GM12878 (cell line): Measurements from ENCODE around the gene GYG2. TPM values are rescaled to one million over a fixed set of nuclear protein-coding genes. Genes with fewer than 3 reads are reported as not detected.

Source experiments
- CBX5 ChIP-seq: sonication (generic); IDR thresholded peaks from 2 replicates; pipeline ENCODE4 v1.6.1; 2016; ENCODE audit warnings: low read depth, moderate library complexity, mild to moderate bottlenecking, inconsistent platforms
- MYC ChIP-seq: IDR thresholded peaks from 2 replicates; pipeline ENCODE4 v1.6.1; 2011; ENCODE audit warnings: mild to moderate bottlenecking, low read length, moderate library complexity, inconsistent platforms; ENCODE audit not compliant: insufficient read depth, insufficient replicate concordance, insufficient read length, severe bottlenecking
- NFYA ChIP-seq: IDR thresholded peaks from 2 replicates; pipeline ENCODE4 v1.6.1; 2011; ENCODE audit warnings: low read depth, mild to moderate bottlenecking, low read length, improper control_type of control experiment, borderline replicate concordance
- polyA plus RNA-seq, 11 experiments: library from polyadenylated mRNA; depleted of rRNA in 4 of 11; unstranded in 6 of 11; stranded (reverse) in 5 of 11; fragments of >200 nt; fragmentation: Nextera tagmentation in 4 of 11; fragmentation: Illumina TruSeq in 1 of 11; extraction: Ambion mirVana in 4 of 11; extraction: Trizol in 1 of 11; gene quantifications; 1 replicate in 1 of 11; 2 replicates in 10 of 11; pipeline versions ENCODE4 v1.2.1 to v1.2.3, GENCODE V29; 2011 to 2016; ENCODE audit warnings: inconsistent platforms in 2 of 11, missing spikeins in 2 of 11, low read depth in 1 of 11
- total RNA-seq, 4 experiments: library from RNA; depleted of rRNA in 3 of 4; stranded (reverse); fragments of >200 nt in 3 of 4; fragmentation: Illumina TruSeq in 1 of 4; extraction: Trizol in 1 of 4; gene quantifications; 2 replicates each; pipeline versions ENCODE4 v1.2.1 to v1.2.3, GENCODE V29; 2013 to 2021
- TF ChIP-seq, protein P1 (sequence below): fragments of 450-650 bp; formaldehyde crosslinking; IDR thresholded peaks from 2 replicates; pipeline ENCODE4 v1.4.0; 2020; ENCODE audit warnings: mild to moderate bottlenecking, moderate library complexity
- TF ChIP-seq, protein P2 (sequence below): fragments of 450-650 bp; IDR thresholded peaks from 2 replicates; pipeline ENCODE4 v1.6.1; 2017; ENCODE audit warnings: mild to moderate bottlenecking, moderate library complexity
- TF ChIP-seq, protein P3 (sequence below): fragments of 450-650 bp; IDR thresholded peaks from 2 replicates; pipeline ENCODE4 v1.6.1; 2016; ENCODE audit warnings: mild to moderate bottlenecking, moderate library complexity, borderline replicate concordance

GYG2 gene
- total and polyA plus RNA-seq, 10 of the 15 experiments (the other 5 are each of a cell fraction or from before 2014, with no cell fraction given): 0.05 TPM; not detected in 9

DNA sequence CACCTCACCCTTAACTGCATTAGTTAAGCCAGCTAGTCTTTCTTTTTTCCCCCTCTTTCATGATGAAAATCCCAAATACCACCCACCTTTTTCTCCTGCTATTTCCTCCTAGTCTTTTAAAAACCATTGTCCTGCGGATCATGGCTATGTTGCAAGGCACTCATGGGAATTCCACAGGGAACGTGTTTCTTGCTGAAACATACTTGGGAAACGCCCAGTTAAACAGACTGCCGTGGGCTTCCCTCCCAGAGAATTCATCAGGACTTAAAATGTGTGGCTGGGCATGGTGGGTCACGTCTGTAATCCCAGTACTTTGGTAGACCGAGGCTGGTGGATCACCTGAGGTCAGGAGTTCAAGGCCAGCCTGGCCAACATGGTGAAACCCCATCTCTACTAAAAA is 44.7 kb upstream of the GYG2 start (continued):
- TF ChIP-seq, protein P1, sequence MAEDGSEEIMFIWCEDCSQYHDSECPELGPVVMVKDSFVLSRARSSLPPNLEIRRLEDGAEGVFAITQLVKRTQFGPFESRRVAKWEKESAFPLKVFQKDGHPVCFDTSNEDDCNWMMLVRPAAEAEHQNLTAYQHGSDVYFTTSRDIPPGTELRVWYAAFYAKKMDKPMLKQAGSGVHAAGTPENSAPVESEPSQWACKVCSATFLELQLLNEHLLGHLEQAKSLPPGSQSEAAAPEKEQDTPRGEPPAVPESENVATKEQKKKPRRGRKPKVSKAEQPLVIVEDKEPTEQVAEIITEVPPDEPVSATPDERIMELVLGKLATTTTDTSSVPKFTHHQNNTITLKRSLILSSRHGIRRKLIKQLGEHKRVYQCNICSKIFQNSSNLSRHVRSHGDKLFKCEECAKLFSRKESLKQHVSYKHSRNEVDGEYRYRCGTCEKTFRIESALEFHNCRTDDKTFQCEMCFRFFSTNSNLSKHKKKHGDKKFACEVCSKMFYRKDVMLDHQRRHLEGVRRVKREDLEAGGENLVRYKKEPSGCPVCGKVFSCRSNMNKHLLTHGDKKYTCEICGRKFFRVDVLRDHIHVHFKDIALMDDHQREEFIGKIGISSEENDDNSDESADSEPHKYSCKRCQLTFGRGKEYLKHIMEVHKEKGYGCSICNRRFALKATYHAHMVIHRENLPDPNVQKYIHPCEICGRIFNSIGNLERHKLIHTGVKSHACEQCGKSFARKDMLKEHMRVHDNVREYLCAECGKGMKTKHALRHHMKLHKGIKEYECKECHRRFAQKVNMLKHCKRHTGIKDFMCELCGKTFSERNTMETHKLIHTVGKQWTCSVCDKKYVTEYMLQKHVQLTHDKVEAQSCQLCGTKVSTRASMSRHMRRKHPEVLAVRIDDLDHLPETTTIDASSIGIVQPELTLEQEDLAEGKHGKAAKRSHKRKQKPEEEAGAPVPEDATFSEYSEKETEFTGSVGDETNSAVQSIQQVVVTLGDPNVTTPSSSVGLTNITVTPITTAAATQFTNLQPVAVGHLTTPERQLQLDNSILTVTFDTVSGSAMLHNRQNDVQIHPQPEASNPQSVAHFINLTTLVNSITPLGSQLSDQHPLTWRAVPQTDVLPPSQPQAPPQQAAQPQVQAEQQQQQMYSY (CRISPR knock-in tag): no peak
- TF ChIP-seq CBX5: no peak
- TF ChIP-seq, protein P2, sequence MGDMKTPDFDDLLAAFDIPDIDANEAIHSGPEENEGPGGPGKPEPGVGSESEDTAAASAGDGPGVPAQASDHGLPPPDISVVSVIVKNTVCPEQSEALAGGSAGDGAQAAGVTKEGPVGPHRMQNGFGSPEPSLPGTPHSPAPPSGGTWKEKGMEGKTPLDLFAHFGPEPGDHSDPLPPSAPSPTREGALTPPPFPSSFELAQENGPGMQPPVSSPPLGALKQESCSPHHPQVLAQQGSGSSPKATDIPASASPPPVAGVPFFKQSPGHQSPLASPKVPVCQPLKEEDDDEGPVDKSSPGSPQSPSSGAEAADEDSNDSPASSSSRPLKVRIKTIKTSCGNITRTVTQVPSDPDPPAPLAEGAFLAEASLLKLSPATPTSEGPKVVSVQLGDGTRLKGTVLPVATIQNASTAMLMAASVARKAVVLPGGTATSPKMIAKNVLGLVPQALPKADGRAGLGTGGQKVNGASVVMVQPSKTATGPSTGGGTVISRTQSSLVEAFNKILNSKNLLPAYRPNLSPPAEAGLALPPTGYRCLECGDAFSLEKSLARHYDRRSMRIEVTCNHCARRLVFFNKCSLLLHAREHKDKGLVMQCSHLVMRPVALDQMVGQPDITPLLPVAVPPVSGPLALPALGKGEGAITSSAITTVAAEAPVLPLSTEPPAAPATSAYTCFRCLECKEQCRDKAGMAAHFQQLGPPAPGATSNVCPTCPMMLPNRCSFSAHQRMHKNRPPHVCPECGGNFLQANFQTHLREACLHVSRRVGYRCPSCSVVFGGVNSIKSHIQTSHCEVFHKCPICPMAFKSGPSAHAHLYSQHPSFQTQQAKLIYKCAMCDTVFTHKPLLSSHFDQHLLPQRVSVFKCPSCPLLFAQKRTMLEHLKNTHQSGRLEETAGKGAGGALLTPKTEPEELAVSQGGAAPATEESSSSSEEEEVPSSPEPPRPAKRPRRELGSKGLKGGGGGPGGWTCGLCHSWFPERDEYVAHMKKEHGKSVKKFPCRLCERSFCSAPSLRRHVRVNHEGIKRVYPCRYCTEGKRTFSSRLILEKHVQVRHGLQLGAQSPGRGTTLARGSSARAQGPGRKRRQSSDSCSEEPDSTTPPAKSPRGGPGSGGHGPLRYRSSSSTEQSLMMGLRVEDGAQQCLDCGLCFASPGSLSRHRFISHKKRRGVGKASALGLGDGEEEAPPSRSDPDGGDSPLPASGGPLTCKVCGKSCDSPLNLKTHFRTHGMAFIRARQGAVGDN: no peak
- TF ChIP-seq MYC: no peak
- TF ChIP-seq NFYA: no peak
- TF ChIP-seq, protein P3, sequence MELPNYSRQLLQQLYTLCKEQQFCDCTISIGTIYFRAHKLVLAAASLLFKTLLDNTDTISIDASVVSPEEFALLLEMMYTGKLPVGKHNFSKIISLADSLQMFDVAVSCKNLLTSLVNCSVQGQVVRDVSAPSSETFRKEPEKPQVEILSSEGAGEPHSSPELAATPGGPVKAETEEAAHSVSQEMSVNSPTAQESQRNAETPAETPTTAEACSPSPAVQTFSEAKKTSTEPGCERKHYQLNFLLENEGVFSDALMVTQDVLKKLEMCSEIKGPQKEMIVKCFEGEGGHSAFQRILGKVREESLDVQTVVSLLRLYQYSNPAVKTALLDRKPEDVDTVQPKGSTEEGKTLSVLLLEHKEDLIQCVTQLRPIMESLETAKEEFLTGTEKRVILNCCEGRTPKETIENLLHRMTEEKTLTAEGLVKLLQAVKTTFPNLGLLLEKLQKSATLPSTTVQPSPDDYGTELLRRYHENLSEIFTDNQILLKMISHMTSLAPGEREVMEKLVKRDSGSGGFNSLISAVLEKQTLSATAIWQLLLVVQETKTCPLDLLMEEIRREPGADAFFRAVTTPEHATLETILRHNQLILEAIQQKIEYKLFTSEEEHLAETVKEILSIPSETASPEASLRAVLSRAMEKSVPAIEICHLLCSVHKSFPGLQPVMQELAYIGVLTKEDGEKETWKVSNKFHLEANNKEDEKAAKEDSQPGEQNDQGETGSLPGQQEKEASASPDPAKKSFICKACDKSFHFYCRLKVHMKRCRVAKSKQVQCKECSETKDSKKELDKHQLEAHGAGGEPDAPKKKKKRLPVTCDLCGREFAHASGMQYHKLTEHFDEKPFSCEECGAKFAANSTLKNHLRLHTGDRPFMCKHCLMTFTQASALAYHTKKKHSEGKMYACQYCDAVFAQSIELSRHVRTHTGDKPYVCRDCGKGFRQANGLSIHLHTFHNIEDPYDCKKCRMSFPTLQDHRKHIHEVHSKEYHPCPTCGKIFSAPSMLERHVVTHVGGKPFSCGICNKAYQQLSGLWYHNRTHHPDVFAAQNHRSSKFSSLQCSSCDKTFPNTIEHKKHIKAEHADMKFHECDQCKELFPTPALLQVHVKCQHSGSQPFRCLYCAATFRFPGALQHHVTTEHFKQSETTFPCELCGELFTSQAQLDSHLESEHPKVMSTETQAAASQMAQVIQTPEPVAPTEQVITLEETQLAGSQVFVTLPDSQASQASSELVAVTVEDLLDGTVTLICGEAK: no peak
